Measurements from ENCODE around the gene NADK.

The NADK gene

GRCh38 chr1:1777950-1778662, at the start of gene NADK:
Gene NADK, minus strand, starts transcription at chr1:1778470. Its CDS starts 13,064 bp downstream, at chr1:1765406.
- no peak for FAIRE-seq

GRCh38 chr1:1827089-1827848, 49.0 kb upstream of the NADK start:
- FAIRE-seq = no peak

- peak; percentile 47 for FAIRE-seq
These were observed 48.3 kb upstream of the NADK start for GRCh38 chr1:1826356-1827088.

DNA sequence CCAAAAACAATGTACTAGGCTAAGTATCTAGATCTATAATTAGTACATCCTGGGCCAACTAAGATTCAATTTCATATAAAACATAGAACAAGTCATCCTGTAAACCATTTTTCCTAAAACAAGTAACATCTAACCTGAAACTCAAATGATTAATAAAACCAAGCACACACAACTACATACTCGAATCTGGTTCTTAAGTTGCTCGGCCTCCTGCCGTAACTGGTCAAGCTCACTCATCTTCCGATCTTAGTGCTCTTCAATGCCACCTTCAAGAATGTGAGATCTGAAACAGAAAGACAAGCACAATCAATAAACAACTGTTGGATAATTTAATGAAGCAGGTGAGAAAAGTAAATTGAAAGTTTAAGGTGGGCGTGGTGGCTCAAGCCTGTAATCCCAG, 46.9 kb upstream of the NADK start:
- FAIRE-seq = no peak

DNA sequence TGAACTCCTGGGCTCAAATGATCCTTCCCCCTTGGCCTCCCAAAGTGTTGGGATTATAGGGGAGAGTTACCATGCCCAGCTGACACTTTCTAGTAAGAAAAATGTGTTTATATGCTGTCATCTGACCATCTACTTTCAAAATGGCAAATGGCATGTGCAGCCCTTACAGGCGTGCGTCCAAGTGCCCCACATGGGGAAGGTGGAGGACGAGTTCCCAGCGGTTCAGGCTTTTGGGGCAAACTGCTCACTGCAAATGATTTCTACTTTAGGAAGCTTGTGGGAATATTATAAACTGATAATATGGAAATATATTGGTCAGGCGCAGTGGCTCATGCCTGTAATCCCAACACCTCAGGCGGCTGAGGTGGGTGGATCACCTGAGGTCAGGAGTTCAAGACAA, 41.5 kb upstream of the NADK start:
- FAIRE-seq = no peak

DNA sequence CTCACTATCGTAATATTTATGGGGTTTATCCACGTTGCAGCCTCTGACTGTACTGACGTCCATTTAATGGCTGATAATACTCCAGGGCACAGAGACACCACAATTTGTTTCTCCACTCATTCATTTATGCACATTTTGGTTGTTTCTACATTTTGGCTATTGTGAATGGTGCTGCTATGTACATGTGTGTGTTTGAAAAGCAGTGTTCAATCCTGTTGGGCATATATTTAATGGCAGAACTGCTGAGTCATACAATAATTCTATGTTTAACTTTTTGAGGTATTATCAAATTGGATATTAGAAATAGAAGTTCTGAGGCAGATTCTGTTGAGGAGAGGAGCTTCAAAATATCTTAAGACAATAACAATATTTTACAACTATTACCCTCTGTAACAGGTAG, 39.0 kb upstream of the NADK start:
- FAIRE-seq = no peak

- no peak for FAIRE-seq
These were observed 37.5 kb upstream of the NADK start for GRCh38 chr1:1815606-1816281.

GRCh38 chr1:1809489-1809888, 31.2 kb upstream of the NADK start:
- FAIRE-seq = no peak

GRCh38 chr1:1808206-1808605, 29.9 kb upstream of the NADK start:
- no peak for FAIRE-seq

GRCh38 chr1:1806890-1807289, 28.6 kb upstream of the NADK start:
- FAIRE-seq = no peak

- FAIRE-seq = no peak
These were observed 26.0 kb upstream of the NADK start for GRCh38 chr1:1804301-1804700.

GRCh38 chr1:1802871-1803270, 24.6 kb upstream of the NADK start:
- FAIRE-seq = no peak

GRCh38 chr1:1799716-1800115, 21.4 kb upstream of the NADK start:
- FAIRE-seq = no peak

DNA sequence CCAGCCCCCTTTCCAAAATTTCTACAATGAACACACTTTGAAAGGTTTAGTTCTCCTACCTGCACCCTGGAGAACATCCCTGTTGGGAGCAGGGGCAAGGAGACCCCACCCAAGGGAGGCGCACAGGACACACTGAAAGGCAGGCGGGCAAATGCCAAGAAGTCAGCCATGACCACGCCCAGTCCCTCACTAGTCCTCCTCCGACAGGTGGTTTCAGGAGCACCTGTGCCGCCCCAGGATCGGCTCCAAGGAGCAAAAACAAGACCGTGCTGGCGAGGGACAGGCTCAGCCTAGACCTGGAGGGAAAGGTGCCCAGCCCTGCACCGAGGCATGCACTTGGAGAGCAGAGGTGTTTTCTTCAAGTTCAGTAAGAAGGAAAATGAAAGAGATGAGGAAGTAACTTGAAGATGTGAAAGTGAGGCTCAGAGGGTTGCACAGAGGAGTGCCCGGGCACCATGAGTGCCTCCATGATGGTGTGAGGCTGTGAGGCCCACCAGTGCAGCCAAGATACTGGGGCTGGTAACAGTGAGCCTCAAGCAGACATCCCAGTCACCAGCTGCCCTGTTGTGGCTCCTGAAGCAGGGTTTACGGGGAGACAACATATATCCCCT, 19.6 kb upstream of the NADK start:
- FAIRE-seq = no peak

DNA sequence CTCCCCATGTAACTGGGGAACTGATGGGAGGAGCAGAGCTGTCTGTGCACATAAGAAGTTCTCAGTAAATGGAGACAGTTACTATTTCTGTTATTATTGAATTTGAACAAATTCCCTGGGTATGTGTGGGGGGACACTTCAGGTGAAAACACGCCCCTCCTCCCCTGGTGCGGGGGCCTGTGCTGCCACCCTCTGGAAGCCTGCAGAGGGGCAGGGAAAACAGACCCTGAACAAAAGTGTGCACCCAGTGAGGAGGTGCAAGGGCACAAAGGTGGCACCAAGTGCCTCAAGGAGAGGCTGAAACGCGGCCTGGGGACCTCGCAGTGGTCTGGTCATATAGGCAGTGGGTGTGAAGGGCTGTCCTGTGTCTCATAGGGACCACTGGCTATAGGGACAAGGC, 18.2 kb upstream of the NADK start:
- FAIRE-seq = no peak

DNA sequence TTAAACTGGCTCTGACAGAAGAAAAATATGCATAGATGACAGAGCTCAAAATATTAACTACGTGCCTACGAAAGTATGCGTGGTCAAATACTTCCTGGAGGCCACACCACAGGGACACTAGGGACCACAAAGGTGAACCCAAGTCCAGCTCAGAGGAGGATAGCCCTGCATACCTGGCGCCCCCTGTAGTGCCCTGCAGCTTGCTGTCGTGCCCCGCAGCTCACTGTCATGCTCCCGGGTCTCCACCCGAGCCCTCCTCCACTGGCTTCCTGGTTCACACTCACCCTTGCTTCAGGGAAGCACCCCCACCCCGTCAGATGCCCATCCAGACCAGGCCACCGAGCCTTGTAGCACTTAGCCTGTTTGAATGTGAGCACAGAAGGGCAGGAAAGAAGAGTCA, 16.7 kb upstream of the NADK start:
- no peak for FAIRE-seq

DNA sequence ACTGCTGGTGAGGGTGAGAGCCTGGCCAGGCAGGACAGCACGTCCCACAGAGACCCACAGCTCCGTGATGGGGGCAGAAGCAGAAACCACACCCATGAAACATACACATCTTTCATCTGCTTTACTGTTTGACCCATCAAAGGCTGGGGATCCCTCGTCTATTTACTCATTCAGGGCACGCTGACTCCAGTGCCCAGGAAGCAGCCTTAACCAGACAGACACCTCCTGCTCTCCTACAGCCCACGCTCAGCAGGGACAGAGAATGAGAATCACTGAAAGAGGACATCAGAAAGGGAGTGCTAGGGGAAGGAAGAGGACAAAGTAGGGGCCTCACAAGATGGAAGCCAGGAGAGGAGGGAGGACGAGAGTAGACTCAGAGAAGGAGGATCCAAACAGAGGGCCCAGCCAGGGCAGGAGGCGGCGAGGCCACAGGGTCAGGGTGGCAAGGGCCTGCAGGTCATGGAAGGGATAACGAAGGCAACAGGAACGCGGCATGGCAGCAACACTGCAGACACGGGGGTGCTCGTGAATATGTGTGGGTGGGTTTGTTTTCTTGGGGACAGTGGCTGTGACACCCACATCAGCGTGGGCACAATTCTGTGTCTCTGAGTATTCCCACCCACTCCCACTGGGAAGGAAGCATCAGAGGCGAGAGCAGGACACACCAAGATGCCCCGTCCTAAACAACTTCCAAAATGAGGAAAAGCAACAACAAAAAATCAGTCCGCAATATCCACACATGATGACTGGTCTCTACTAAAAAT, 15.4 kb upstream of the NADK start:
- no peak for FAIRE-seq

DNA sequence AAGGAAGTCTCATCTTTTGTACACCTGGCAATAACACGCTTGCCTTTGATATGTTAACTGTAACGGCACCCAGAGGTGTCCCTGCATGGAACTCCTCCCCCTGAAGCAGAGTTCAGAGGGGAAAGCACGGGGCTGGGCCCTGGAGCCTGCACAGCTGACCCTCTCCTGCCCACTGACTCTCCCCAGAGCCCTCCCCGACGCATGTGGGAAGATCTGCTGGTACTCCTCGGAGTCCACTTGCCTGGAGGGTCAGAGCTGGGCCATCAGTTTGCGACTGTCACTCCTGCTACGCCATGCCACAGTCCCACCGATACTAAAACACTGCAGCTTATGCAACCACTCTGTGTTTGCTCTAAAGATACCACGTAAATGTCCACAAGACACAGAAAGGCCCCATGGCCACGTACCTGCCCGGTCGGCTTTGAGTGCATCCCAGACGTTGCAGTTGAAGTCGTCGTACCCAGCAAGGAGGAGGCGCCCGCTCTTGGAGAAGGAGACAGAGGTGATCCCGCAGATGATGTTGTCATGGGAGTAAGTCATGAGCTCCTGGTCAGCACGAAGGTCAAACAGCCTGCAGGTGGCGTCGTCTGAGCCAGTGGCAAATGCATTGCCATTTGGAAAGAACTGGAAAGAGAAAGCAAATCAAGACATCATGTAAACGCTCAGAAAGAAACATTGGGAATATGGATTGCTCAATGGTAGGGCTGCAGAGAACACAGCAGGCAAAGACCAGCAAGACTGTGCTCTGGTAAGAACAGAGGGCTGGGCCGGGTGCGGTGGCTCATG, 10.6 kb upstream of the NADK start:
- no peak for FAIRE-seq

DNA sequence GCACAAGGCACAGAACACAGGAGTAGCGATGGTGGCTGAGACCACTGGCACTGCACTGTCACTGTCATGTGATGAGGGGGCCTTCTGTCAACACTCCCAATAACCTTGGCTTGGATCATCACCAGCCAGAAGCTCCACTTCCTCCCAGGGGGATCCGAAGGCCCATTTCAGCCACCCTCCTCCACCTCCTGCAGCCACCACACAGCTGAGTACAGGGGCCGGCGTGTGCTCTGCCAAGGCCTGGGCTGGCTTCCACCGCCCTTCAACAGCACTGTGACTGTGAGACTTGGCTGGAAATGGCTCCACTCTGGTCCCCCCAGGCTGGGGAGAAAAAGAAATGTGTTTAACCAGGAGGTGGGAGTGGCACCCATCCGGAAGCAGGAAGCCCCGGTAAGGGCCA, 9.9 kb upstream of the NADK start:
- no peak for FAIRE-seq

- no peak for FAIRE-seq
These were observed 8.8 kb upstream of the NADK start for GRCh38 chr1:1786836-1787605.

Data from islet of Langerhans (tissue), 1 donor.